GM18873 (cell line): ENCODE measurements around the gene BCAS3.

ENCODE experiments used
- ATAC-seq: cut with Tn5 transposase; IDR thresholded peaks from one replicate; pipeline ENCODE4 v1.9.1; 2021; ENCODE audit warnings: mild to moderate bottlenecking, moderate library complexity, moderate number of reproducible peaks; ENCODE audit not compliant: unreplicated experiment, low FRiP score

Gene BCAS3

GRCh38 chr17:61175298-61176142 is 497.9 kb downstream of the BCAS3 start:
- no peak for ATAC-seq

DNA sequence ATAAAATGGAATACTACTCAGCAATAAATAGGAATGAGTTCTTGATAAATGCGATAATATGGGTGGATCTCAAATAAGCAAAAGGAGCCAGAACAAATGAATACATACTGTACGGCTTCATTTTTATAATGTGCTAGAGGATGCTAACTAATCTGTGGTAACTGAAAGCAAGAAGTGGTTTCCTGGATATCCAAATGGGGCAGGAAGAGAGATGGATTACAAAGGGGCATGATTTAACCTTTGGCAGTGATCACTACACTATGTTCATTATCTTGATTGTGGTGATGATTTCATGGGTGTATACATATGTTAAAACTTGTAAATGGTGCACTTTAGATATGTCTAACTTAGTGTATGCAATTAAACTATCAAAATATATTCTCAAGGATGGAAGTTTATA is 499.7 kb downstream of the BCAS3 start:
- ATAC-seq = no peak

DNA sequence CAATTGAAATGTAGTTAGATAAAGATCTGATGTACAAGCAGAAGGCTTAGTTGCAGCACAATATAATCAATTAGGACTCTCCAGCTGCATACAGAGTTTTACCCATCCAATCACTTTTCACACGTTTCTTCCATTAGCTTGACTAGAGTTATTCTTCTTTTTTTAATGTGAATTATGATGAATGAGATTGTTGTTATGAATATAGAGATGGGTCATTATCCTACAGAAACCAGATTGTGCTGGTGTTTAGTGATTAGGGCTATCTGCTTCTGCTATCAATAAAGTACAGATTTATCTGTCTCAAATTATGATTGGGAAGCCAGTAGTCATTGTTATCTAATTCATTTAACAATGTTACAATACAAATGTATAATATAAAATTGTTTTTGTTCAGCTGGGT is 500.6 kb downstream of the BCAS3 start:
- ATAC-seq = no peak

DNA sequence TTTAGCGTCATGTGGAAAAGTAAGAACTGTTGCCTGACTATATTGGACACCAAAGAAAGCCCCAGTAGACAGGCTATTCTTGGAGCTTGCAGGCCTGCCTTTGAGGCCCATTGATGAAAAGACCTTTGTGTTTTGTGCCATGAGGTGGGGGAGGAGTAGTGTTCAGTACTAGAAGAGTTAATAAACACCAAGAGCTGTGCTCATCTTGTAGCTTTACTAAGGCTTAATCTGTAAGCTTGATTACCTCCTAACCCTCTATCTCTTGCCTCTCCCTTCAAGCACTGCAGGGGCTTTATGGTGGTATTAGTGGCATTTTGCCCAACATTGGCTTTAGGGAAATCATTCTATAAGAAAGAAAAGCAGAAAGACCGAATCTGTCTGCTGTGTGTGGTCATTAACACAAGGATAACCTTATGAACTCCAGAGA is 501.7 kb downstream of the BCAS3 start:
- ATAC-seq = no peak

DNA sequence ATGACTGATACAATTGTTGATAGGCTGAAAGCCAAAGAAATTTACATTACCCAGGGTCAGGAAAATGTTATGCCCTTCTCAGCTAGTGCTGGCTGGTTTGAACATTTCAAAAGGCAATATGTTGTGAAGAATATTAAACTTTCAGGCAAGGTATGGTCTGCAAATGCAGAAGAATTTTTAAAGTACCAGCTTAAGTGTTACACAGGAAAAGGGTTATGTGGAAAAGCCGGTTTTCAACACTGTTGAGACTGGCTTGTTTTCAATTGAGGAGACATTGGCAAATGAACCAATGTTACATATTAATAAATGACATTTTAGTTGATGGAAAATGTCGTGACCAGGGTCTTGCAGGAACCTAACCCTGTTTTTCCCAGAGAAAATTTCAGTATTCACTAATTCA is 506.1 kb downstream of the BCAS3 start:
- no peak for ATAC-seq

- ATAC-seq = no peak
Measured at GRCh38 chr17:61185385-61185784, 507.7 kb downstream of the BCAS3 start.

GRCh38 chr17:61187038-61187437 is 509.4 kb downstream of the BCAS3 start:
- ATAC-seq = no peak

DNA sequence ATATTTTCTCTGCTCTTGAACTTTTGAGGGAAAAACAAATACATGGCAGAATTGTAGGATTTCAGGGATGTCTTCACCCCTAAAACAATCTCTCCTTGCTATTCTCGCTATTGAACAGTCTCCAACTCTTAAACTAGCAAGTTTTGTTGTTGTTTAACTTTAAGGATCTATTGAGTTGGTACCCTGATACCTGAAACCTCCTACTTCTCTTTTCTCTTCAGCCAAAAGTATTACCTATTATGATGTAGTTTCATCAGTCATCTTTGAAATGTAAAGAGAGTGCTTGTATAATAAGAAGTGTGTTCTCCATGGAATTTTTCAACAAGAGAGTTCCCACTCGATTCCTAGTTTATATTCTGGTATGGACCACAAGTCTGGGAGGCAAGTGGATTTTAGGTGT is 510.4 kb downstream of the BCAS3 start:
- no peak for ATAC-seq

- no peak for ATAC-seq
Measured at GRCh38 chr17:61189968-61190367, 512.3 kb downstream of the BCAS3 start.

DNA sequence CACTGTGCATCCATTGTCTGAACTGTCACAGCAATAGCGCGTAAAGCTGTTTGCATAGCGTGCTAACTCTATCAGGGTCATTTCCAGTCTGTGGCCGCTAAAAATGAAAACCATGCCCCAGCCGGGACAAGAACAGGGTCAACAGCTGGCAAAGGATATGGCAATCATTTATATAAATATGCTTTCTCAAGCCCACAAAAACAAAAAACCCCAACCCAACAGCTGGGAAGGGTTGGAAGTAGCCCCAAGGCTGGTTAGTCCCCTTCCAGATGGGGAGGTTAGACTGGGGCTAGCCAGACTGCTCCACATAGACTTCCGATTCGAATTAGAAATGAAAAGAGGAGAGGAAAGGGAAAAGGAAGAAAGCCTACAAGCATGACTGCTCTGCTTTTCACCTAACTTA is 518.7 kb downstream of the BCAS3 start:
- no peak for ATAC-seq

GRCh38 chr17:61196799-61197198 is 519.1 kb downstream of the BCAS3 start:
- no peak for ATAC-seq

- ATAC-seq = no peak
Measured at GRCh38 chr17:61199431-61200338, 522.0 kb downstream of the BCAS3 start.

GRCh38 chr17:61200339-61200715 is 522.7 kb downstream of the BCAS3 start:
- ATAC-seq = no peak

- ATAC-seq = no peak
Measured at GRCh38 chr17:61201211-61201610, 523.6 kb downstream of the BCAS3 start.

- no peak for ATAC-seq
Measured at GRCh38 chr17:61202564-61202963, 524.9 kb downstream of the BCAS3 start.

DNA sequence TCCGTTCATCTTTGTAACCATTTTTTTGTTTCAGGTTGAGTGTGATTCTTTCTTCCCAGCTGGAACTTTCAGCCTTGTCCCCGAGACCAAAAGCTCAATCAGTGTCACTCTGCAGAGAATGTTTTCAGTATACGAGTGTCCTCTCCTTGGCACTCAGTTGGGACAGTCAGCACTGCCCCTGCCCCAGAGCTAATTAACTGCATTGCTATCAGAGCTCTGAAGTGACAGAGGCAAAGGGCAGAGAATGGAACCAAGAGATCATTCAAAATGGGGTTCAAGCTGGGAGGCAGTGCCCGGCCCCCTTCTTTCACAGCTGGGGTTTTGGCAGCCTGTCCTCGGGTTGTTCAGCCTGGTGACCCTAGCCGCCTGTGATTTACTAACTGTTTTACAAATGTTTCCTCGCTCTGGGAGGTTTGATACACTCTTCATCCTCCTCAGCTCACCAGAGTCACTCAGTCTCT is 526.0 kb downstream of the BCAS3 start:
- no peak for ATAC-seq

GRCh38 chr17:61204456-61204855 is 526.8 kb downstream of the BCAS3 start:
- ATAC-seq = no peak

DNA sequence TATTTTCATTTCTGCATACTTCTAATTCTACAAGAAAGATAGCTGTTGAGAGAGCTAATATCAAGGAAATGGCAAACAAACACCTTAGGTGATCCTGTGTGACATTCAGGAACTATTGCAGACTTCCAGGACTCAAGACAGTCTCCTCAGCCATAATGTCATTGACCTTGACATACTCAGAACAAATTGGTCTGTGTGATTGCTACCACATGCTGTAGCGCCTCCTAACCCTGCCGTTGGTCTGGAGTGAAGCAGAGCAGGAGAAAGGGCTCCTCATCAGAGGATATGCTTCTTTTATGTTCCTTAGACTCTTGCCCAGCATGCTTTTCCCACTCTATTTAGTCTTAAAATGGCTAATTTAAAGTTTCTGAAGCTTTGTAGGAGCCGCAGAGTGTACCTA is 527.8 kb downstream of the BCAS3 start:
- no peak for ATAC-seq

- ATAC-seq = no peak
Measured at GRCh38 chr17:61205931-61206330, 528.3 kb downstream of the BCAS3 start.

- ATAC-seq = no peak
Measured at GRCh38 chr17:61206922-61207321, 529.3 kb downstream of the BCAS3 start.

- no peak for ATAC-seq
Measured at GRCh38 chr17:61208301-61209105, 530.9 kb downstream of the BCAS3 start.
